ENCODE results near the gene HYCC1.

GRCh38 chr7:23061327-23061726, 47.4 kb upstream of the HYCC1 start:
- no peak for TF ChIP-seq CTCF (IDR thresholded peaks at IDR 0.05)
- TF ChIP-seq POLR2A (IDR thresholded peaks at IDR 0.05), result no peak

Measured in transverse colon (tissue), 3 donors.